Measurements from ENCODE around the gene RAB6B.

RAB6B gene

GRCh38 chr3:133777807-133778568 lies 117.7 kb downstream of the RAB6B start:
- no peaks in the 10 kb centered on the region for H3K36me3 ChIP-seq
- H3K4me1 ChIP-seq: no peaks in the 10 kb centered on the region
- no peak for DNase-seq
- no peak overlapping the region for H3K27ac ChIP-seq
- no peaks in the 10 kb centered on the region for H3K9me3 ChIP-seq
- no peak overlapping the region for H3K4me3 ChIP-seq
- no peaks in the 10 kb centered on the region for H3K27me3 ChIP-seq
- no peak for TF ChIP-seq CTCF (IDR thresholded peaks at IDR 0.05)
- intact Hi-C loops (cut with DNase I; ENCODE audit: low total_unique reads): no loop called here

DNA sequence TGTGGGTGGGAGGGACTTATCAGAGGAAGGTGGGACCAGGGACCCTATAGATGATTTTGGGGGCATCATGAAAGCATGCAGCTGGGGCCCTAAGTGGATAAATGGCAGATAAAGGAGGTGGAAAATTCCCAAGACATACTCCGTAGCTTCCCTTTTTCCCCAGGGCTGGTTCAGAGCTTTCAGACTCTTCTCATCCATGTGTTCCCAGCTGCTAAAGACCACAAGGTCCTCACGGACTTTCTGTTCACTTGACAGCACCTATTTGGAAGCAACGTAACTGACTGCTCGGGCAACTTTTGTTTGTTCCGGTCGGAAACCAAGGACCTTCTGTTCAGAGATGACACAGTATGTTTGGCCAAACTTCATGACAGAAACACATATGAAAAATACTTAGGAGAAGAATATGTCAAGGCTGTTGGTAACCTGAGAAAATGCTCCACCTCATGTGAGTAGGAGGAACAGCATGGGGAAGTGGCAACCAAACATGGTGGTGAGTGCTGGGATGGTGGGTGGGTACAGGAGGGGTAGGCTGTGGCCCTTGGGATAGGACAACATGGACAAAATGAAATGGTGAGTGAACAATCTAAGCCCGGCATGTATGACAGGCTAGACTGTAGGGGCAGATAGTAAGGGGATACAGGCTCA lies 118.8 kb downstream of the RAB6B start:
- H3K27ac ChIP-seq: no peak overlapping the region
- no peaks in the 10 kb centered on the region for H3K36me3 ChIP-seq
- H3K4me3 ChIP-seq: no peak overlapping the region
- no peaks in the 10 kb centered on the region for H3K4me1 ChIP-seq
- H3K27me3 ChIP-seq: no peaks in the 10 kb centered on the region
- no peaks in the 10 kb centered on the region for H3K9me3 ChIP-seq
- no peak for TF ChIP-seq CTCF (IDR thresholded peaks at IDR 0.05)
- DNase-seq: no peak
- intact Hi-C loops (cut with DNase I; ENCODE audit: low total_unique reads): no loop called here

DNA sequence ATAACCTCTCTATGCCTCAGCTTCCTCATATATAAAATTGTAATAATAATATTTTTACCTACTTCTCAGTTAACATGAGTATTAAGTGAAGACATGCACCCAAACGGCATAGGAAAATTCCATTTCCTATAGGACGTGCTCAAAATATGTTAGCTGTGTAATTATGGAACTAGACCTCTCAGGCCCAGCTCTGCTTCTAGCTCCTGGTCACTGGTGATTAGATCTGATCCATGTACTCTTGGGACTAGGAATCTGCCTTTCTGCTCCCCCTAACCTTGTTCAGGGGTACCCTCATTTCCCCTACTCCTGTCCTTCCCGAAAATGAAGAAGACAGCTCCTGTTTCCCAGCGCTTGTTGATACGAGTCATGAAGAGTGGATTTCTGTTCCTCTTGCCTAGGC lies 119.8 kb downstream of the RAB6B start:
- intact Hi-C loops (cut with DNase I; ENCODE audit: low total_unique reads): no loop called here
- Histone ChIP-seq H3K4me3 (no peak overlapping the region), H3K36me3 (no peaks in the 10 kb centered on the region), H3K4me1 (no peaks in the 10 kb centered on the region), H3K27me3 (no peaks in the 10 kb centered on the region), H3K27ac (no peak overlapping the region), H3K9me3 (no peaks in the 10 kb centered on the region)
- no peak for DNase-seq
- TF ChIP-seq CTCF (IDR thresholded peaks at IDR 0.05): no peak

DNA sequence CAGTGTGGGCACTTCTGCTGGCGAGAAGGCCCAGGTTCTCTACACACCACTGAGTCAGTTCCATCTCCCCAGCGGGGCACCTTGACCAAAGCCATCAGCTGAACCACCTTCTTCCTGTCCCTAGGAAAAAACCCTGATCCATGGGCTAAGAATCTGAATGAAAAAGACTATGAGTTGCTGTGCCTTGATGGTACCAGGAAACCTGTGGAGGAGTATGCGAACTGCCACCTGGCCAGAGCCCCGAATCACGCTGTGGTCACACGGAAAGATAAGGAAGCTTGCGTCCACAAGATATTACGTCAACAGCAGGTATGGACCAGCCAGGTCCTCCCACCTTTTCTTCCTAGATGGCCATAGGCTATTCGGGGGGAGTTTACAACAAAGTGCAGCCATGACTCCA lies 120.4 kb downstream of the RAB6B start:
- H3K9me3 ChIP-seq: no peaks in the 10 kb centered on the region
- DNase-seq: no peak
- H3K4me3 ChIP-seq: no peak overlapping the region
- intact Hi-C loops (cut with DNase I; ENCODE audit: low total_unique reads): no loop called here
- H3K36me3 ChIP-seq: no peaks in the 10 kb centered on the region
- H3K4me1 ChIP-seq: no peaks in the 10 kb centered on the region
- H3K27ac ChIP-seq: no peak overlapping the region
- TF ChIP-seq CTCF (IDR thresholded peaks at IDR 0.05): no peak
- no peaks in the 10 kb centered on the region for H3K27me3 ChIP-seq
